Stimulated activated CD4-positive, alpha-beta T cell treated with anti-CD3 and anti-CD28 coated beads, TNF-alpha, amount 100 ng/mL, for 1 hour (primary cell): ENCODE data around the gene GATA5.
"Not testable (repeated sequence)": the region's sequence is repeated elsewhere in the genome, so short reads cannot be mapped to it uniquely, and the experiment has no call there.

Source experiments
- DNase-seq, 3 donors: peaks; one replicate each; pipeline ENCODE4 v3.0.0-alpha.2; 2020; ENCODE audit warnings: low read depth in 3 of 3, low spot score in 1 of 3

Gene GATA5

GRCh38 chr20:62433658-62434497 is 41.9 kb downstream of the GATA5 start:
- DNase-seq: no peak

- DNase-seq: no peak
These were observed 44.8 kb downstream of the GATA5 start for GRCh38 chr20:62430866-62431447.

- DNase-seq: no peak
These were observed 45.4 kb downstream of the GATA5 start for GRCh38 chr20:62430311-62430853.

GRCh38 chr20:62429455-62430310 is 46.1 kb downstream of the GATA5 start:
- no peak for DNase-seq

DNA sequence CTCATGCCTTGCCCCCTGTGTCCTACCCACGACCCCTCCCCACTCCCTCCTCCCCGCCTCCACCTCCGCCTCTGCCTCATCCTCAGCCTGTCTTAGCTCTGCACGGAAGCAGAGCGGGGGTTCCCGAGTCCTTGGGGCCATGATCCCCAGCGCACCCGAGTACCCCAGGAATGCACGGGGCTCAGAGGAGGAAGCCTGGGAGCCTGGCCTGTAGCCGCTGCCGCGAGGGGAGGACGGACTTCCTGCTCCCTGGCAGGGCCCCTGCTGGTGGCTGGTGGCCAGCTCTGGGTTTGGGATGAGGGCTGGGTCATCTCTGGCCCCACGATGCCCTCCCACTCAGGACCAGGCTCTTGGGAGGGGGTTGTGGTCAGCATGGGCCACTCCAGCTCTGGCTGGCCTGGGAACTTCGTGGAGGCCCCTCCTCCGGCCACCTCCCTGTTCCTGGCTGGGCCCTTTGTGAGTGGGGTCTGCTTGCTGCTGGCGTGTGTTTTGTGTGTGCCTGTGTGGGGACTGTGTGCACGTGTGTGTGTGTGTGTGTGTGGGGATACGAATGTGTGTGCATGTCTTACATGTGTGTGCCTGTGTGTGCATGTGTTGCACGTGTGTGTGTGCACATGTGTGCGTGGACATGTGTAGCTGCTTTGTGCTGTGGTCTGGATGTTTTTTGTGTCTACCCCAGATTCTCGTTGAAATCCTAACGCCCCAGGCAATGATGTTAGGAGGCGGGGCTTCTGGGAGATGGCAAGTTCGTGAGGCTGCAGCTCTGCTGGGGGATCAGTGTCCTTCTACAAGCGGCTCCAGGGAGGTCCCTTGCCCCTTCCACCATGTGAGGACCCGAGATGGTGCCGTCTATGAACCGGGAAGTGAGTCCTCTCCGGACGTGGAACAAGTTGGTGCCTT is 47.1 kb downstream of the GATA5 start:
- no peak for DNase-seq

DNA sequence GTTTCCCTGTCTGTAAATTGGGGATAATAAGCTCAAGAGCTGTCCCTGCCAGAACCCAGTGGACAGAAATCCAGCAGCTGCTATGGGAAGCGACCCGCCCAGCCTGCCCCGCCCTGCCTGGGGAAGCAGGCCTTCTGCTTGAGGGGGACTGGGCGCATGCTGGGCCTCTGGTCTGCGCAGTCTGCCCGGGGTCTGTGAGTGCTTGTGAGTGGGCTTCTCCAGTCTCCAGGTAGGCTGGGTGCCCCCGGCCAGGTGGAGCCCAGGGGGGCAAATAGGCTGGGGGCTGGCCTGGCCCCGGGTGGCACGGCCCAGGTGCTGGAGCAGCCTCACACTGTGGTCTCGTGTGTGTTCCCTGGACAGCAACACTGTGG is 47.8 kb downstream of the GATA5 start:
- DNase-seq: no peak

GRCh38 chr20:62427172-62428001 is 48.4 kb downstream of the GATA5 start, which contains the start of gene RBBP8NL:
RBBP8NL (minus strand) TSS chr20:62427539; CDS start chr20:62419647, 7,892 bp downstream.
- DNase-seq: no peak

DNA sequence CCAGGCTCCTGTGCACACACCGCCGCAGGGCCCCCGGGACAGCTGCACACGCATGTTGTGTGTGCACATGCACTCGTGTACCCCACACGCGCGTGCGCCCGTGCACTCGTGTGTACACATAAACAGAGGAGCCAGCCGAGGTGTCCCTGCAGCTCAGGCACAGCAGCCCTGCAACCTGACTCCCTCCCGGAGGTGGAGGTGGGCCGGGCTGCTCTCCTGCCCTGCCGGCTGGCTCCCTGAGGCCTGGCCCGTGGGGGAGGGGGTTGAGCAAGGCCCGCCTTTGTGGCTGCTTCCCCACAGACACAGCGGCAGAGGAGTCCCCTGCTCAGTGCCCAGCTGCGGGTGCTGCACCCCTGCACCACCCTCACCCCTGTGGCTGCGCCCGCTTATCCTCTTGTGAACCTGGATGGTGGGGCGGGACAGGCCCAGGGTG is 49.1 kb downstream of the GATA5 start:
- no peak for DNase-seq

- not testable (repeated sequence) for DNase-seq
These were observed 49.8 kb downstream of the GATA5 start for GRCh38 chr20:62426059-62426348.

DNA sequence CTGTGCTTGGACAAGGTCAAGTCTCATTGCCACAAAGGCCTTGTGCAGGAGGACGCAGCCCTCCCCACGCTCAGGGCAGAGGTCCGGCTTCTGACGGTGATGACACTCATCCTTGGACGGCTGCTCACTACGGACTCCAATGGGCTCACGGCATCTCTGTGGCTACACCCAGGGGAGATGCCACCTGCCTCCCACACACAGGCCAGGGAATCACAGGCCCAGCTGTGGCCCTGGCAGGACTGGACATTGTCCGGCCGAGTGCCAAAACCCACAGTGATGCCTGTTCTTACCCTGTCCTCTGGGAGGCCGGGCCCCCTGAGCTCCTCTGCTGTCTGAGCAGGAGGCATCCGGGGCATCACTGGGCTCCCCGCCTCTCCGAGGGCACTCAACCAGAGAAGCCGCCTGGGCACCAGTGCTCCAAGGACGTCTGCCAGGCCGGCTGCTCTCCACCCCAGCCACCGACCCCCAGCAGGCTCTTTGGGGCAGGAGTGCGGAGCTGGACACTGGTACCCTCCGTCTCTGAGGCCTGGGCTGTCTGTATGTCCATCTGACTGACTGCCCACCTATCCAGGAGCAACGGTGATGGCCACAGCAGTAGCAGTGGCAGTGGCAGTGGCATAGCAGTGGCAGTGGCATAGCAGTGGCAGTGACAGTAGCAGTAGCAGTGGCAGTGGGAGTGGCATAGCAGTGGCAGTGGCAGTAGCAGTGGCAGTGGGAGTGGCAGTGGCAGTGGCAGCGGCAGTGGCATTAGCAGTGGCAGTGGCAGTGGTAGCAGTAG is 50.3 kb downstream of the GATA5 start:
- DNase-seq: no peak

DNA sequence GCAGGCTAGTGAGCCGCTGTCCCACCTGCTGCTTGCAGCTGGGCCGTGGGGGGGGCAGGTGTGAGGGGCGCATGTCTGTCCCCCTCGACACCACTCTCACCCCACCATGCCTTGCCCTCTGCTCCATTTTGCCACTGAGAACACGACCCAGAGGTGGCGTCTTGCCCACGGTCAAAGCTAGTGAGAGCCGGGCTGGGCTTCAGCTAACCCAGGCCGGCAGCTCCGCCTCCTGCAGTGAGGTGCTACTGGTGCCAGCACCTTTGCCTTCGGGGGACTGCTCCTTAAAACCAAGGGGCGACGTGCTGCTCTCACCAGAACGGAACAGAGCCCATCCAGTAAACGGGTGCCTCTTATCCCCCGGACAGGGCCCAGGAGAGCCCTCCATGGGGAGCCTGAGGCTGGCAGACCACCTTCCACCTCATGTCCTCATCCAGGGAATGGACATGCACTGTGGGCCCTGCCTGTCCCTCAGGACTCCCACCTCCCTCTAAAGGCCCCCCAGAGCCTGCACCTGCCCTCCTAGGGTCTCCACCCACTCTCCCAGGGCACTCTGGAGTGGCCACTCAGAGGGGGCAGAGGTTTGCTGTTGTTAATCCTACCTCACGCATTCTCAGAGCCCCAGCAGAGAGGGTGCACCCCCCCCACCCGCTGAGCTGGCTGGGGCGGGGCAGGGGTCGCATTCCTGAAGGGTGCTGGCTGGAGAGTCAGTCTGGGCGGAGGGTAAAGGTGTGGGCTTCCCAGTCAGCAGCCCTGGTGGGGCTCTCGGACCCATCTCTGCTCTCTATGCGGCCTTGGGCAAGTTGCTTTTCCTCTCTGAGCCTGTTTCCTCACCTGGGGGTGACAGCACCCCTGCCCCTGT is 51.3 kb downstream of the GATA5 start:
- DNase-seq: no peak

DNA sequence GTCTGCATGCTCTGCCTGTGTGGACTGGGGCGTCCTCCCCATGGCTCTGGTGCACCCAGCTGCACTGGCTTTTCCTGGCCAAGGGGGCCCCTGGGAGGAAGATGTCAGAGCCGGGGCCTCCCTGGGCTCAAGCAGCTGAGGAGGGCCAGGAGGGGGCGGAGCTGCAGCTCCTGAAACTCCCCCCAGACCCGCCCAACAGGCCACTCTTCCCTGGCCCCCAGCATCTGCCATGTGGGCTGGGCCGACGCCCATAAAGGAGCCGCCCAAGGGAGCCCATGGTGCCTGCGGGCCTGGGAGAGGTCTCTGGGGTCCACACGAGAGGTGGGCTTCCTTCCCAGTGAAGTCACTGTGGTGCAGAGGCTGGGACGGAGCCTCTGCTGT is 52.5 kb downstream of the GATA5 start:
- no peak for DNase-seq

- no peak for DNase-seq
These were observed 53.0 kb downstream of the GATA5 start for GRCh38 chr20:62422636-62423325.

GRCh38 chr20:62421716-62421990 is 54.1 kb downstream of the GATA5 start:
- DNase-seq: no peak

DNA sequence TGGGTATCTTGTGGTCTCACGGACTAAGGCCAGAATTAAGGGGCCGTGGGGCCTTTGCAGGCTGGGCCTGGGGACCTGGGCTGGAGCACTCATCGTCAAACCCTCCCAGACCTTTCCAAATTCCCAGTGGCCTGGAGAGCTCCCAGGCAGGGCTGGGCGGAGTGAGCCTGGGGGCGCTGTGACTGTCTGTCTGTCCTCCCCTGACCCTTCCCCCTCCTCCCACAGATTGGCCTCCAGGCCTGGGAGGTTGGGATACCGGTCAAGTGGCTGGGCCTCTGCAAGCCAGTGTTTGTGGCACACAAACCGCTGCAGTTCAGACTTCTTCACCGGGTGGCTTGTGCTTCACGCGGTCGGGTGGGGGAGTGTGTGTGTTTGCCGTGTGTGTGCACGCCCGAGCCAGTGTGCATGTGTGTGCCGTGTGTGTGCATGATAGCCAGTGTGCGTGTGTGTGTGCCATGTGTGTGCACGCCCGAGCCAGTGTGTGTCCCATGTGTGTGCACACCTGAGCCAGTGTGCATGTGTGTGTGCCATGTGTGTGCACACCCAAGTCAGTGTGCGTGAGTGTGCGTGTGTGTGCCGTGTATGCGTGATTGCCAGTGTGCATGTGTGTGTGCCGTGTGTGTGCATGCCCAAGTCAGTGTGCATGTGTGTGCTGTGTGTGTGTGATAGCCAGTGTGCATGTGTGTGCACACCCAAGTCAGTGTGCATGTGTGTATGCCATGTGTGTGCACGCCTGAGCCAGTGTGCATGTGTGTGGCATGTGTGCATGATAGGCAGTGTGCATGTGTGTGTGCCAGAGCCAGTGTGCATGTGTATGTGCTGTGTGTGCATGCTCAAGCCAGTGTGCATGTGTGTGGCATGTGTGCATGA is 54.7 kb downstream of the GATA5 start:
- no peak for DNase-seq

- DNase-seq: no peak
These were observed 56.0 kb downstream of the GATA5 start for GRCh38 chr20:62419759-62420158.
